ENCODE results near the gene LRRC14B.
"Not testable (repeated sequence)": the region's sequence is repeated elsewhere in the genome, so short reads cannot be mapped to it uniquely, and the experiment has no call there.

The LRRC14B gene

DNA sequence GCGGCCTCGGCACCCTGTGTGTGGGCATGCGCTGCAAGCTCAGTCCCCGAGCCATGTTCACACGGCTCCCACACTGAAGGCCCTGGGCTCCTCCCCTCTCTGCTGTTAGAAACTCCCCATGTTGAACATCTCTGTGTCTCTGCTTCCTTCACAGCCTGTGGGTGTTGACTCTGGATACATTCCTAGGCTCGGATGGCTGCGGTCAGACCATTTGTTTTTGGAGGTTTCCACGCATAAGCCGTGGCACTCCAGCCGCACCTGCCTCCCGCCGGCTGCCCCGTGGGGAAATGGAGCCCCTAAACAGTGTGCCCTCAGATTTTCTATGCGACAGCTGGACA, 31.2 kb upstream of the LRRC14B start:
- no peak for DNase-seq (ENCODE audit: low read depth in 2 of 2)

DNA sequence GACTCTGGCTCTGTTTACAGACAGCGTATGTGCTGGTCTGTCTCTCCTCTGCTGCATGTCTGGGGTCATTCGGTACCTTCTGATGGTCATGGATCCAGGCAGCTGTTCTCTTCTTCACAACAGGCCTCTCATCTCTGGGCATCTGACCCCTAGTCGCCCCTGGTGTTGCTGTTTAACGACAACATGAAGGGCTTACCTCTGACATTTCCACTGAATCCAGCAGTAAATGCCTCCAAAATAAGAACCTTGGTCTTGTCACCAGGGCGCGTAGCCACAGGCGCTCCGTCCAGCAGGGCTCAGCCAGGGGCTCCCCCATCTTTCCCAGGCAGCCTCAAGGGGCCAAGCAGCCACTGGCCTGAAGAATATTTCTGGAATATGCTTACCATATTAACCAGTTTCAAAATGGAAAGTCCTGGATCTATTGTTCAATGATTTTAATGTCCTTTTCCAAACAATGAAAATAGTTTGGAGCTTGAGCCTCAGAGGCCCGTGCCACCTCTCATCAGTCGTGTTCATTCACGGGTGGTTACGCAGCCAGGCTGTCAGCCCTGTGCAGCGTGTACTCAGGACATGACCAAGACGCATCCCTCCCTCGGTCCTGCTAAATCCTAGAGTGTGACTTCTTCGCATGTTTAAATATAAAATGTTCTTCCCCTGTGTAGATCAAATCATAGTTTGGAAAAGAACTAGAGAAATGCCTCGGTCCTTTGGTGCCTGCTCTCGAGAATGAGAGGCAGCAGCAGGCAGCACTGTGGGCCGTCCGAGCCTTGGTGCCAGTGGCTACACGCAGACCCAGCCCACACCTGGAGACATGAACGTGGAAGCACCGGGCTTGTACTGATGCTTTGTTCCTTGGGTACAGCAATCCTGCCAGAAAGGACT, 30.1 kb upstream of the LRRC14B start:
- DNase-seq (ENCODE audit: low read depth in 2 of 2), result no peak

DNA sequence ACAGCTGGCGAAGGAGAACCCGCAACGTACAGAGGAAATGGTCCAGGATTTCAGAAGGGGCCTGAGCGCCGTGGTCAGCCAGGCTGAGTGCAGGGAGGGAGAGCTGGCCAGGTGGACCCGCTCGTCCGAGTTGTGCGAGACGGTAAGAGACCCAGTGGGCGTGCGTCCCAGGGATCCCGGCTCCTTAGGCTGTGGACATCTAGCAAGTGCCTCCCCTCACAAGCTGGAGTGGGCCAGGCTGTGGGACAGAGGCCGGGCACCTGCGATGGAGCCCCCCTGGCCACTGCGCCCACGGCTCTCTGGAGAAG, 29.5 kb upstream of the LRRC14B start:
- no peak for DNase-seq (ENCODE audit: low read depth in 2 of 2)

DNA sequence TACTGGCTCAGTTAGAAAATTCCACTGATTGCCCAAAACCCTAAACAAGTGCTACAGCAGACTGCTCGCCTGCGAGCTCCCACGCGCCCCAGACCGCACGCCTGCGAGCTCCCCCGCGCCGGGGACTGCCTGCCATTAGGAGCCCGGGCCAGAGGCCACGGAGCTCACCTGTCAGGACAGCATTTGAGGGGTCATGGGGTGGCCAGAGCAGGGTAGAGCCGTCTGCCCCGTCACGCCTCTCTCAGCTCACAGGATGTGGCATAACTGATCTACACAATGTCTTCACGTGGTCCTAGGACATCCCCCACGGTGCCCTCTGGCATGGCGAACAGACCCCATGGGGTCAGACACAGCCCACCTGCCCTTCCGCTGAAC, 29.1 kb upstream of the LRRC14B start:
- DNase-seq (ENCODE audit: low read depth in 2 of 2), result no peak

DNA sequence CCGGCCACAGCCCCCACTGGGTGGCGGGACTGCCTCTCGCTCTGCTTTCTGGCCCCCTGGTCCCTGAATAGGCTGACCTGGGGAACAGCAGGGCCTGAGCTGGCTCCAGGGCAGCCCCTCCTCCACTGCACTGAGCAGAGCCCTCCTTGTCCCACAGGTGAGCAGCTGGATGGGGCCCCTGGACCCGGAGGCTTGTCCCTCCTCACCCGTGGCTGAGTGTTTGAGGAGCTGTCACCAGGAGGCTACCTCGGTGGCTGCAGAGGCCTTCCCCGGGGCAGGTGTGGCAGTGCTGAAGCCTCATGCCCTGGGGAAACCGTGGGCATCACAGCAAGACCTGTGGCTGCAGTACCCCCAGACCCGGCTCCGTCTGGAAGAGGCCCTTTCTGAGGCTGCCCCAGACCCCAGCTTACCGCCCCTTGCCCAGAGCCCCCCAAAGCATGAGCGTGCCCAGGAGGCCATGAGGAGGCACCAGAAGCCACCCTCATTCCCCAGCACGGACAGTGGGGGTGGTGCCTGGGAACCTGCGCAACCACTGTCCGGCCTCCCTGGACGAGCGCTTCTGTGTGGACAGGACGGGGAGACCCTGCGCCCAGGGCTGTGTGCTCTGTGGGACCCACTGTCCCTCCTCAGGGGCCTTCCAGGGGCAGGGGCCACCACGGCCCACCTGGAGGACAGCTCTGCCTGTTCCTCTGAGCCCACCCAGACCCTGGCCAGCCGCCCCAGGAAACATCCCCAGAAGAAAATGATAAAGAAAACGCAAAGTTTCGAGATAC, 28.5 kb upstream of the LRRC14B start:
- no peak for DNase-seq (ENCODE audit: low read depth in 2 of 2)

DNA sequence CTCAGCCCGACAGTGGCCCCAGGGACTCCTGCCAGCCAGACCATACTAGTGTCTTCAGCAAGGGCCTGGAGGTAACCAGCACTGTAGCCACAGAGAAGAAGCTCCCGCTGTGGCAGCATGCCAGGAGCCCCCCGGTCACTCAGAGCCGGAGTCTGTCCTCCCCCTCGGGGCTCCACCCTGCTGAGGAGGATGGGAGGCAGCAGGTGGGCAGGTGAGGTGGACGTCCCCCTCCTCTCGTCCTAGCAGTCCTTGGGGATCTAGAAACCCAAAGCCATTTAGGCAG, 28.0 kb upstream of the LRRC14B start:
- no peak for DNase-seq (ENCODE audit: low read depth in 2 of 2)

DNA sequence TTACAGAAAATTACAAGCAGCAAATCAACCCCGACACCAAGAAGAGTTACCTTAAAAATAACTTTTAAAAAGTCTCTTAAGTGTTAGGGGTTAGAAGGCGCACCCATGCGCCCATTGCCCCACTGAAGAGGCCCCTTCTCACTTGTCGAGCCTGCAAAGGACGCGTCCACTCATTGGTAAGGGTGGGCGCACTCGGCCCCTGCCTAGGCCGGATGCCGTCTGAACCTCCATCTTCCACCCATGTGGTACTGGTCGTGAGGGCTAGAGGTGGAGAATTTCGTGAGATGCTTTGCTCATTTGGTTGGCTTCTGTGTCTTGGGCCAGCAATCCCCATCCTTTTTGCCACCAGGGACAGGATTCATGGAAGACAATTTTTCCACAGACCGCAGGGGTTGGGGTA, 27.5 kb upstream of the LRRC14B start:
- no peak for DNase-seq (ENCODE audit: low read depth in 2 of 2)

DNA sequence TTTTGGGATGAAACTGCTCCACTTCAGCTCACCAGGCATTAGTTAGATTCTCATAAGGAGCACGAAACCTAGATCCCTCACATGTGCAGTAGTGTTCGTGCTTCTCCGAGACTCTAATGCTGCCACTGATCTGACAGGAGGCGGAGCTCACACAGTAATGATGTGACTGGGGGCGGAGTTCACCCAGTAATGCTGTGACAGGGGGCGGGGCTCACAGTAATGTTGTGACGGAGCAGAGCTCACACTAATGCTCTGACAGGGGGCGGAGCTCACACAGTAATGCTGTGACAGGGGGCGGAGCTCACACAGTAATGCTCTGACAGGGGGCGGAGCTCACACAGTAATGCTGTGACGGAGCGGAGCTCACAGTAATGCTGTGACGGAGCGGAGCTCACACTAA, 27.1 kb upstream of the LRRC14B start:
- no peak for DNase-seq (ENCODE audit: low read depth in 2 of 2)

DNA sequence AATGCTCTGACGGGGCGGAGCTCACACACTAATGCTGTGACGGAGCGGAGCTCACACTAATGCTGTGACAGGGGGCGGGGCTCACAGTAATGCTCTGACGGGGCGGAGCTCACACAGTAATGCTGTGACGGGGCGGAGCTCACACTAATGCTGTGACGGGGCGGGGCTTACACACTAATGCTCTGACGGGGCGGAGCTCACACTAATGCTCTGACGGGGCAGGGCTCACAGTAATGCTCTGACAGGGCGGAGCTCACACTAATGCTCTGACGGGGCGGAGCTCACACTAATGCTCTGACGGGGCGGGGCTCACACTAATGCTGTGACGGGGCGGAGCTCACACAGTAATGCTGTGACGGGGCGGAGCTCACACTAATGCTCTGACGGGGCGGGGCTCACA, 26.5 kb upstream of the LRRC14B start:
- DNase-seq (ENCODE audit: low read depth in 2 of 2), result not testable (repeated sequence)

DNA sequence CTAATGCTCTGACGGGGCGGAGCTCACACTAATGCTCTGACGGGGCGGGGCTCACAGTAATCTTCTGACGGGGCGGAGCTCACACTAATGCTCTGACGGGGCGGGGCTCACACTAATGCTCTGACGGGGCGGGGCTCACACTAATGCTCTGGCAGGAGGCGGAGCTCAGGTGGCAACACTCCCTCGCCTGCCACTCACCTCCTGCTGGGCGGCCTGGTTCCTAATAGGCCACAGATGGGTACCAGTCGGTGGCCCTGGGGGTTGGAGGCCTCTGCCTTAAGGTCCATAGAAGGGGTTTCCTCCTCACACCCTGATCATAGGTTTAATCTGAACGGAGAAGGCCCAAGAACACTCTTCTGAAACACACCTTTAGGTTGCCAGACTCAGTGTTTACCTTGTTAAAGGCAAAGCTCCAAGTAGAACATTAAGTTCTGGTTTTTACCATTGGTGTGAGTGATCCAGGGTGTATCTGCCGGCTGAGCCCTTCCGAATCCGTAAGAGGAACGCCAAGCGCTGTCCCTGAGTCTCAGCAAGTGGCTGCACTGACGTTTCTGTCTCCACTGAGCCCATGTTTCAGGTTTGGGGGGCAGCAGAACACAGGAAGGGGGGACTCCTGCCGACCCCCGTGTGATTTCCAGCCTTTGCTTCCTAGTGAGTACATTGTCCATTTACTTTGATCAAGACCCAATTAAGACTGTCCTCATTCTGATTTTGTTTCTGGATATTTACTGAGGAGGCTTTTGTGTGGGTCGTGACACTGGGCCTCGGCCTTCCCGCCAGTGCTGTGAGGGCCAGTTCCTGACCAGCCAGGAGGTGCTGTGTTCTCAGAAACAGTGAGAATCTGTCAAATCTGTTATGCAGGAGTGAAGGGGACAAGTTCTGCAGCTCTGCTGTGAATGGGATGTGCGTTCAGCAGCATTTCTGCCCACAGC, 24.6 kb upstream of the LRRC14B start:
- no peak for DNase-seq (ENCODE audit: low read depth in 2 of 2)

DNA sequence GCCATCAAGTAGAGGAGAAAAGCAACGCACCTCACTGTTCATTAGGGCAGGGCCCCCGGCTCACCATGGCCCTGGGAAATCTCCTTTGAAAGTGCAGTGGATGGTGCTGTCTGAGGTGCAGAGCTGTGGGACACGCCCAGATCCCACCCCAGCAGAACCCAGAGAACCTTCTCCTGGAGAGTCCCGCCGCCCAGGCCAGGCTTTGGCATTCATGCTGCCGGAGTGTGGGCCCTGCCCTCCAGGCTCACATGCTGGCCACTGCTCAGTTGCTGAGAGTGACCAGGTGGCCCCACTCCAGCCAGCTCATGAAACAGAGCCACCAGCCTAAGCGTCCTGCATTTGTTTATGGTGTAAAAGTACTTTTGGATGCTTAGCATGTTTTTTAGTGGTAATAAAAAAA, 23.8 kb upstream of the LRRC14B start:
- DNase-seq (ENCODE audit: low read depth in 2 of 2), result no peak

DNA sequence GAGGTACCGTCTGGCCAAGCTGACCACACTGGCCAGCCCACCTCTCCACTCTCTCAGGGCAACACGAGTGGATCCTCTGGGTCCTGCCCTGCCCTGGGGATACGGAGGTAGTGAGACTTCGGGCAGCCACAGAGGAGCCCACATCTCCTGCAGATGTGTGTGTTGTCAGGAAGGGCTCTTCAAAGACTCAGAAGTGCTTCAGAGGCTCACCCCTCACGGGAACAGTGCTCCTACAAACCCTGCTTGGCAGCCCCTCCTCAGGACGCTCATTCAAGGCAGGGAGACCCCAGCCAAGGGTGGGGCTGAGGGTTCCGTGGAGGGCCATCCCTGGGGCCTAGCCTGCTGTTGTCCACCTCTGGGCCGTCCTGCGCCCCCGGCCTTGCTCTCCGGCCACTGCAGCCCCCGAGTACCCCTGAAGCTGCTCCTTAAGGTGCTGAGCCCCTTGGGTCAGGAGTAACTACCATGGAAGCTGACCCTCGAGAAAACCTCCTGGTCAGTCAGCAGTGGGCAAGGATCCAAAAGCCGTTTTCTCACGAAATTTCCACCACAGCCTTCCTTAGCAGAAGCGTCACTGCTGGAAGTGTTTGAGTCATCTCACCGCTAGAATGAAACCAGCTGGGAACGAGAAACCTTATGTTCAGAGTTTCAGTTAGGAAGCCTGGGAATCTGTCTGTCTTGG, 23.2 kb upstream of the LRRC14B start:
- DNase-seq (ENCODE audit: low read depth in 2 of 2), result no peak

DNA sequence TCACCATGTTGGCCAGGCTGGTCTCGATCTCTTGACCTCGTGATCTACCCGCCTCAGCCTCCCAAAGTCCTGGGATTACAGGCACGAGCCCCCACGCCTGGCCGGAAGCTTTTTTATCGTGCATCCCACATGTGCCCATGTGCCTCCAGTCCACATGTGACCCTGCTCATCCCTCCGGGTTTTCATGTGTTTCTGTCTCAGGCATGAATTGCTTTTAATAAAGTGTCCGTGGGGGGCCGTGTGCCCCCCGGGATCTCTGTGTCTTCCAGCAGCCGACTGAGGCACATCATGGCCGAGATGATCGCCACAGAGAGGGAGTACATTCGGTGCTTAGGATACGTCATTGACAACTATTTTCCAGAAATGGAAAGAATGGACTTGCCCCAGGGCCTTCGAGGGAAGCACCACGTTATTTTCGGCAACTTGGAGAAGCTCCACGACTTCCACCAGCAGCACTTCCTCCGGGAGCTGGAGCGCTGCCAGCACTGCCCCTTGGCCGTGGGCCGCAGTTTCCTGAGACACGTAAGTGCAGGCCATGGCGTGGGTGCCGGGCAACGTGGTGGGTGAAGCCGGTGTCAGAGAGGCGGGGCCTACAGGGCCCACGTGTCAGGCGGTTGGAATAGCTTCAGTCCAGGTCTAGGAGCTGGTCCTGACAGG, 22.1 kb upstream of the LRRC14B start:
- no peak for DNase-seq (ENCODE audit: low read depth in 2 of 2)

DNA sequence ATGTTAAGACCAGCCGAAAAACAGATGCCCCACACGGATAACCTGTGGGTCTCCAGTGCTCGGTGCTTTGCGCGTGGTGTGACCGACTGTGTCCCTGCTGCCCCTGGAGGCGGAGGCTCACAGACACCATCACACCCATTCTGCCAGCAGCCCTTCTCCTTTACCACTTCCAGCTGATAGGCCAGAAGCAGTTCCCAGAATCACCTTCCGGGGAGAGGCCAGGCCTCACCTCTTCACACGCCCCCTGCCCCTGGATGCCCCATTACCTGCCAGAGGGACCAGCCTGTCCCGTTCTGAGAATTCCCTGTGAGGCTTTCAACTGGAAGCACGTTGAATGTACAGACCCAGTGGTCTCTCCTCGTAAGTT, 21.6 kb upstream of the LRRC14B start:
- no peak for DNase-seq (ENCODE audit: low read depth in 2 of 2)

DNA sequence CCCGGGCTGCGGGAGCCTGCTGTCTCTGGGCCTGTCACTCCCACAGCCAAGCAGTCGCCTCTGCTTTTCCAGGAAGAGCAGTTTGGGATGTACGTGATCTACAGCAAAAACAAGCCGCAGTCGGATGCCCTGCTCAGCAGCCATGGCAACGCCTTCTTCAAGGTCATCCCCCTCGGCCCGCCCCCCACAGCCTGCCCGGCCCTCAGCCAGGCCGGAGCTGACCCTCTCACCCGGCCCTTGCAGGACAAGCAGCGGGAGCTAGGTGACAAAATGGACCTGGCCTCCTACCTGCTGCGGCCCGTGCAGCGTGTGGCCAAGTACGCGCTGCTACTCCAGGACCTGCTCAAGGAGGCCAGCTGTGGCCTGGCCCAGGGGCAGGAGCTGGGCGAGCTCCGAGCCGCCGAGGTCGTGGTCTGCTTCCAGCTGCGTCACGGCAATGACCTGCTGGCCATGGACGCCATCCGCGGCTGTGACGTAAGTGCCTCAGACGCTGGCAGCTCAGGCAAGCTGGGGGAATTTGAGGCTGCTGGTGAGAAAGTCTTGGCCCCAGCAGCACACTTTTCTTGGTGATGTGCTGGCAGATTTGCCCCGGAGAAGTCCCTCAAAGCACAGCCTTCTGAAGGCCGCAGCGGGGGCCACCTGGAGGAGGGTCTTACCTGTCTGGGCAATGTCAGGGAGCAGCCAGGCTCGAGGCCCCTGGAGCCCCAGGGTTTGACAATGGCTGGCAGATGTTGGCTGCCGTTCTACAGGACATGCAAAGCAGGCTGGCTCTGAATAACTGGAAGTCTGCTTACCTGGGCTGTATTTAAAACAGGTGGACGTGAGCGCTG, 20.1 kb upstream of the LRRC14B start:
- no peak for DNase-seq (ENCODE audit: low read depth in 2 of 2)

DNA sequence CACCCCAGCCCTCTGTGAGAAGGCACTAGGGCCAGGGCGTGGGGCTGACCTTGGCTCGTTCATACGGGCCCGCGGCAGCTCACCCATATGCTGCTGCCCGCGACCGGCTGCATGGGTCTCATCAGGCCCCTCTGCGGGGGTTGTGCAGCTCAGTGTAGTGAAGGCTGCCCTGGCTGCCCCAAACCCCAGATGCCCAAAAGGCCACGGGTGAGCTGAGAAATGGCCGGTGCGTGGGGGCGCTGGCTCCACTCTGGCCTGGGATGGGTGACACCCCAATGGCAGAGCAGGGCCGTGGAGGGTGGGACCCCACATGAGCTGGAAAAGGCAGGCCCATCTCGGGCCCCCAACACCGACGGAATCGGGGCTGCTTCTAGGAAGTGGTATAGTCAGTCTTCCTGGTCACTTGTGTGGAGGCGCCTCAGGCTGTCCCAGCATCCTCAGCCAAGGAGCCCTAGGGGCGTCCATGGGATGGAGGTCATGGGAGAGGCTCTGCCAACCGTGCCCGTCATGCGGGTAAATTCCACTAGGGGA, 19.4 kb upstream of the LRRC14B start:
- DNase-seq (ENCODE audit: low read depth in 2 of 2), result no peak

DNA sequence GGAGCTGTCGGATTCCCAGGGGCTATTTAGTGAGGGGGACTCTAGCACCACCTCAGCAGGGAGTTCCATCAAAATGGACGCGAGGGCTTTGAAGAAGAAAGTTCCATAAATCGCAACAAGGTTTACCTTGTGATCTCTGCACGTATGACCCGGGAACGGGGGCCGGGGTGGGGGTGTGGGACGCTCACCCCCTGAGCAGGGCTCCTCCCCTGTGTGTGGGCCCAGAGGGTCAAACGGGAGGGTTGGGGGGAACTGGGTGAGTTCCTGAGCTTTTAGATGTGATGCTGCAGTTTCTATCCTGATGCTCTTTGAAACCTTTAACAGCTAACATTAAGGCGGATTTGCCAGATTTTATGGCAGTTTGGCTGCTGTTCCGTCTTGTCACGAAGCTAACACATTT, 18.9 kb upstream of the LRRC14B start:
- no peak for DNase-seq (ENCODE audit: low read depth in 2 of 2)

DNA sequence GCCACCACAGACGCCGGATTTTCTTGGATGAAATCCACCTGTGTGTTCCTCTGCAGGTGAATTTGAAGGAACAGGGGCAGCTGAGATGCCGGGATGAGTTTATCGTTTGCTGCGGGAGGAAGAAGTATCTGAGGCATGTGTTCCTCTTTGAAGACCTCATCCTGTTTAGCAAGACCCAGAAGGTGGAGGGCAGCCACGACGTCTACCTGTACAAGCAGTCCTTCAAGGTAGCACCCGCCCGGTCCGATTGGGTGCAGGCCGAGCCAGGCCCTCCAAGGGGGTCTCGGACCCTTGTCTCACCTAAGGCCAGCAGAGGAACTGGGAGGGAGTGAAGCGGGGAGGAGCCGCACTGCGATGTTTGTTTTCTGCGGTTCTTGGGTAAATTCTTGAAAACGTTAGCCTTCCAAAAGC, 18.4 kb upstream of the LRRC14B start:
- DNase-seq (ENCODE audit: low read depth in 2 of 2), result no peak

DNA sequence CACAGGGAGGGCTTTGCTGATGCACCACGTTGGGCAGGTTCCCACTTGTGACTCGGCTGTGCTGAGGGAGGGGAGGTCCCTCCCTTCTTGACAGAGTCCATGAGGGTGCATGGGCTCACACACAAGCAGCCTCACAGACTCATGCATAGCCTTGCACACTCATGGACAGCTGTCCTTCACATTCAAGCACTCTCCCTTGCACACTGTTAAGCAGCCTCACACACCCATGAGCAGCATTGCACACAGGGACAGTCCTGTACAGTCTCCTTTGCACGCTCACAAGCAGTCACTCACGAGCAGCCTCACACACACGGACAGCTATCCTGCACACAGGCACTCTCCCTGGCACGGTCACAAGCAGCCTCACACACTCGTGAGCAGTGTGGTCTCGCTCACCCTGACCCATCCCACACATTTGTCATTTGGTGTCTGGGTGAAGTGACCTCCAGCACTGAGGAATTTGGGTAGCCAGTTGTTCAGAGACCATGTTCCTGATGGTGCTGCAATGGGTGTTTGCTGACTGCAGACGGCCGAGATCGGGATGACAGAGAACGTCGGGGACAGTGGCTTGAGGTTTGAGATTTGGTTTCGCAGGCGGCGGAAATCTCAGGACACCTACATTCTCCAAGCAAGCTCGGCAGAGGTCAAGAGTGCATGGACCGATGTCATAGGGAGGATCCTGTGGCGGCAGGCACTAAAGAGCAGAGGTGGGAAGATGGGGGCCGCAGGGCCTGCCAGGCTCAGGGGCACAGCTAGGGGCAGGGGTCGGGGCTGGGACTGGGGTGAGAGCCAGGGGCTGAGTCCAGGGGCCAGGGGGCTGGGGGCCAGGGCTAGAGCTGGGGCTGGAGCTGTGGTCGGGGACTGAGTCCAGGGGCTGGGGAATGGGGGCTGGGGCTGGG, 17.7 kb upstream of the LRRC14B start:
- DNase-seq (ENCODE audit: low read depth in 2 of 2), result no peak

DNA sequence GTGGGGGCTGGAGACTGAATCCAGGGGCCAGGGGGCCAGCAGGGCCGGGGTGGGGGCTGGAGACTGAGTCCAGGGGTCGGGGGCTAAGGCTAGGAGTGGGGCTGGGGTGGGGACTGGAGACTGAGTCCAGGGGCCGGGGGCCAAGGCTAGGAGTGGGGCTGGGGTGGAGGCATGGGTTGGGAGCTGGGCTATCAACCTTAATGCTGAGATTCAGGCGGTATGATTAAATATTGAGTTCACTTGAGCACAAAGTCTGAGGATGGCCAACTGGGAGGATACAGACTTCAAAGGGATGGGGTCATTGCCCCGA, 17.0 kb upstream of the LRRC14B start:
- no peak for DNase-seq (ENCODE audit: low read depth in 2 of 2)

Data from stimulated activated CD4-positive, alpha-beta T cell treated with anti-CD3 and anti-CD28 coated beads, Interleukin-15, amount 100 ng/mL, for 48 hours (primary cell).